Esophagus muscularis mucosa (tissue), 4 donors: Measurements from ENCODE around the gene ZFHX3.

Experiments
- EP300 ChIP-seq: sonication (generic); formaldehyde crosslinking; IDR thresholded peaks from one replicate; pipeline ENCODE4 v1.6.1; 2017; ENCODE audit warnings: antibody characterized with exemption
- POLR2A ChIP-seq: fragments of 450-650 bp; IDR thresholded peaks from one replicate; pipeline ENCODE4 v1.6.1; 2017; ENCODE audit warnings: antibody characterized with exemption, moderate library complexity, mild to moderate bottlenecking, low read depth
- POLR2AphosphoS5 ChIP-seq, 2 donors: sonication (generic); formaldehyde crosslinking; IDR thresholded peaks; one replicate each; pipeline ENCODE4 v1.6.1; 2017; ENCODE audit warnings: antibody characterized with exemption in 2 of 2
- TF ChIP-seq, protein P1 (sequence below), 3 experiments: fragments of 200-600 bp in 2 of 3; fragments of 450-650 bp in 1 of 3; sonication (generic) in 2 of 3; IDR thresholded peaks; one replicate each; pipeline ENCODE4 v1.5.1; 2017 to 2019; ENCODE audit warnings: antibody characterized with exemption in 3 of 3, mild to moderate bottlenecking in 2 of 3, moderate library complexity in 1 of 3

DNA sequence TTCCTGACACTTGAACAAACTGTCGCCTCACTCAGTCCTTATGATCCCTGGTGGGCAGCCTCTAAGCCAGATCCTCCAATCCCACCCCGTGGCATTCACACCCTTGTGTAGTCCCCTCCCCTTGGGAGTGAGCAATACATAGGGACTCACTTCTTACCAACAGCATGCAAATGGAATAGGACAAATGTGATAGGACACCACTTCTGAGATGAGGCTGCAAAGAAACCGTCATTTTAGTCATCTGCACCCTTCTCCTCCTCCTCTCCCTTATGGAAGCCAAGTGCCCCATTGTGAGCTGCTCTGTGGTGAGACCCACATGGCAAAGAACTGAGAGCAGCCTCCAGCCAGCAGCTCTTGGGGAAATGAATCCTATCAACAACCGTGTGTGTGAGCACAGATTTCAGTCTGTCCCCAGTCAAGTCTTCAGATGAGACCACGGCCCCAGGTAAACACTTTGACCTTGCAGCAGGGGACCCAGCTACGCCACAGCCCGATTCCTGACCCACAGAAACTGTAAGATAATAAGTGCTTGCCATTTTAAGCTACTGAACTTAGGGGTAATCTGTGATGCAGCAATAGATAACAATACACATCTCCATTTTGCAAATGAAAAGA lies 46.9 kb downstream of the ZFHX3 start:
- TF ChIP-seq POLR2A (no peak), EP300 (no peak), POLR2AphosphoS5 (IDR thresholded peaks at IDR 0.05) (no peak)
- TF ChIP-seq, protein P1, sequence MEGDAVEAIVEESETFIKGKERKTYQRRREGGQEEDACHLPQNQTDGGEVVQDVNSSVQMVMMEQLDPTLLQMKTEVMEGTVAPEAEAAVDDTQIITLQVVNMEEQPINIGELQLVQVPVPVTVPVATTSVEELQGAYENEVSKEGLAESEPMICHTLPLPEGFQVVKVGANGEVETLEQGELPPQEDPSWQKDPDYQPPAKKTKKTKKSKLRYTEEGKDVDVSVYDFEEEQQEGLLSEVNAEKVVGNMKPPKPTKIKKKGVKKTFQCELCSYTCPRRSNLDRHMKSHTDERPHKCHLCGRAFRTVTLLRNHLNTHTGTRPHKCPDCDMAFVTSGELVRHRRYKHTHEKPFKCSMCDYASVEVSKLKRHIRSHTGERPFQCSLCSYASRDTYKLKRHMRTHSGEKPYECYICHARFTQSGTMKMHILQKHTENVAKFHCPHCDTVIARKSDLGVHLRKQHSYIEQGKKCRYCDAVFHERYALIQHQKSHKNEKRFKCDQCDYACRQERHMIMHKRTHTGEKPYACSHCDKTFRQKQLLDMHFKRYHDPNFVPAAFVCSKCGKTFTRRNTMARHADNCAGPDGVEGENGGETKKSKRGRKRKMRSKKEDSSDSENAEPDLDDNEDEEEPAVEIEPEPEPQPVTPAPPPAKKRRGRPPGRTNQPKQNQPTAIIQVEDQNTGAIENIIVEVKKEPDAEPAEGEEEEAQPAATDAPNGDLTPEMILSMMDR (IDR thresholded peaks at IDR 0.05), result no peak
